Caco-2 (cell line): ENCODE measurements around the gene IL24. TPM values are rescaled to one million over a fixed set of nuclear protein-coding genes. Genes with fewer than 3 reads are reported as not detected.

ENCODE experiments used
- BruUV-seq: library from RNA; stranded (reverse); fragments of 400-500 nt; replicated peaks from 2 replicates; lab custom pipeline; 2021; lab: Mats Ljungman, UMichigan
- CTCF ChIA-PET: fragments of 300-600 bp; sonication (Branson Sonifier 250); formaldehyde crosslinking; loops from one replicate; lab custom pipeline; 2022; ENCODE audit warnings: antibody characterized with exemption; lab: Charles Lee
- POLR2A ChIA-PET: fragments of 300-600 bp; sonication (Branson Sonifier 250); formaldehyde crosslinking; loops from one replicate; lab custom pipeline; 2022; ENCODE audit warnings: antibody characterized with exemption; lab: Charles Lee
- DNase-seq, 2 experiments: peaks; one replicate each; pipeline versions ENCODE4 v3.0.0 to v3.0.0-alpha.2; 2020 to 2022
- H3K27me3 ChIP-seq: replicated peaks from 2 replicates; pipeline ENCODE4 v1.6.0; 2011; ENCODE audit warnings: low read length; ENCODE audit not compliant: control insufficient read depth, insufficient read depth
- H3K36me3 ChIP-seq: 2 replicates; pipeline ENCODE4 v1.5.1; 2011; ENCODE audit warnings: low read length; ENCODE audit not compliant: control insufficient read depth, insufficient read depth
- H3K4me1 ChIP-seq: fragments of 250-450 bp; sonication (Bioruptor Pico); 2 replicates; pipeline ENCODE4 v1.5.1; 2020; ENCODE audit warnings: mild to moderate bottlenecking
- H3K4me3 ChIP-seq: 2 replicates; pipeline ENCODE4 v1.5.1; 2011; ENCODE audit warnings: low read depth, mild to moderate bottlenecking, control low read depth, low read length
- H3K9me3 ChIP-seq: fragments of 250-450 bp; sonication (Bioruptor Pico); 2 replicates; pipeline ENCODE4 v1.5.1; 2020; ENCODE audit warnings: mild to moderate bottlenecking, moderate library complexity
- H3K27ac Mint-ChIP-seq: one replicate; pipeline ENCODE4 v1.8.0; 2022; ENCODE audit warnings: mixed read lengths; ENCODE audit not compliant: unreplicated experiment
- H3K27me3 Mint-ChIP-seq: one replicate; pipeline ENCODE4 v1.8.0; 2022; ENCODE audit warnings: mixed read lengths; ENCODE audit not compliant: insufficient read depth, unreplicated experiment
- H3K36me3 Mint-ChIP-seq: one replicate; pipeline ENCODE4 v1.8.0; 2022; ENCODE audit warnings: mild to moderate bottlenecking, mixed read lengths; ENCODE audit not compliant: insufficient read depth, unreplicated experiment
- H3K4me1 Mint-ChIP-seq: one replicate; pipeline ENCODE4 v1.8.0; 2022; ENCODE audit warnings: low read depth, mixed read lengths; ENCODE audit not compliant: unreplicated experiment
- H3K4me3 Mint-ChIP-seq: one replicate; pipeline ENCODE4 v1.8.0; 2022; ENCODE audit warnings: mild to moderate bottlenecking, moderate library complexity, mixed read lengths; ENCODE audit not compliant: unreplicated experiment
- H3K9me3 Mint-ChIP-seq: one replicate; pipeline ENCODE4 v1.8.0; 2022; ENCODE audit warnings: mixed read lengths; ENCODE audit not compliant: unreplicated experiment
- CTCF ChIP-seq, 2 experiments: fragments of 200-600 bp in 1 of 2; IDR thresholded peaks; 1 replicate in 1 of 2; 2 replicates in 1 of 2; pipeline versions ENCODE4 v1.5.1 to v1.8.0; 2011 to 2022; ENCODE audit warnings: antibody characterized with exemption in 1 of 2, control low read depth in 1 of 2, inconsistent platforms in 1 of 2, low read depth in 1 of 2, low read length in 1 of 2, mild to moderate bottlenecking in 1 of 2, moderate library complexity in 1 of 2; ENCODE audit not compliant: insufficient read depth in 1 of 2, severe bottlenecking in 1 of 2, unreplicated experiment in 1 of 2
- intact Hi-C: fragments of 100-400 bp; cut with micrococcal nuclease; formaldehyde crosslinking; loops from one replicate; pipeline ENCODE4 v1.10.0; 2022; ENCODE audit not compliant: unreplicated experiment
- total RNA-seq: library from RNA; stranded (reverse); gene quantifications from 2 replicates; pipeline ENCODE4 v1.2.3, GENCODE V29; 2022

Gene IL24
- total RNA-seq, 1 experiment from 2014 or later: not detected

DNA sequence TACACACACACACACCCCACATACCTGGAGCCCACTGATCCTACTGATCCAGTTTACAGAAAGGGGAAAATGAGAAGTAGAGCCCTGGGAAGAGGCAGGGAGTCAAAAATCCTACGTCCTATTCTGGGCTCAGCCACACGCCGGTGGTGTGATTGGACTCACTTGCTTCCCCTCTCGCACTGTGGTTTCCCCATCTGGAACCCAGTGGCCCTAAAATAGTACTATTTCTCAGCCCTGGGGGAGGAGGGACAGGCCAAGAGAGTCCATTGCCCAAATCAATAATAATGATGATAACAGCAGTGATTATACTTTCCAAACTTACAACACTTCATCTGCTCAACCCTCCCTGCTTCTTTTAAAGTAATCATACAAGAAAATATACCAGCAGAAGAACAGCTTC is 52.0 kb downstream of the IL24 start:
- POLR2A ChIA-PET: no interaction called here
- no peak for TF ChIP-seq CTCF (IDR thresholded peaks at IDR 0.05; ENCODE audit: insufficient read depth in 1 of 2, low read depth in 1 of 2, low read length in 1 of 2, severe bottlenecking in 1 of 2, unreplicated experiment in 1 of 2)
- H3K9me3 ChIP-seq: peaks cover 7% of the 10 kb centered on the region; the same call in 1 of the 2 replicates
- no peaks in the 10 kb centered on the region for H3K36me3 ChIP-seq
- CTCF ChIA-PET: interaction anchor here (0.9 to 1.1 kb wide), 2 partner anchors 30 to 33 kb away, joined by 3 to 4 read pairs; no protein-coding TSS in a partner anchor
- peaks cover 35% of the 10 kb centered on the region for H3K4me1 ChIP-seq
- BruUV-seq: no TSS peak
- DNase-seq: no peak
- H3K27me3 ChIP-seq: no peaks in the 10 kb centered on the region
- H3K4me3 ChIP-seq: no peak overlapping the region
- Mint-ChIP-seq H3K4me1 (peaks cover 28% of the 10 kb centered on the region), H3K9me3 (peaks cover 6% of the 10 kb centered on the region), H3K36me3 (no peaks in the 10 kb centered on the region), H3K27ac (no peak overlapping the region), H3K27me3 (no peaks in the 10 kb centered on the region), H3K4me3 (no peak overlapping the region)
- intact Hi-C loops: no loop called here

DNA sequence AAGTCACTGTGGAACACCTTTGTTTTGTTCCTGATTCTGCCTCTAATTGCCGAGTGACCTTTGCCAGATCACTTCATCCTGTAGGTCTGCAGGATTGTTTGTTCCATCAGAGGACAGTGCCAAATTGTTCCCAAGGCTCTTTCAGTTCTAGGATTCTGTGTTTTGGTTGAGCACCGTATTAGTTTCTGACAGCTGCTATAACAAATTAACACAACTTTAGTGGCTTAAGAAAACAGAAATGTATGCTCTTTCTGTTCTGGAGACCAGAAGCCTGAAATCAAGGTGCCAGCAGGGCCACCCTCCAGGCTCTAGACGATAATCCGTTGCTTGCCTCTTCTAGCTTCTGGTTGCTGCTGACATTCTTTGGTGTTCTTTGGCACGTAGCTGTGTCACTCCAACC is 52.4 kb downstream of the IL24 start:
- CTCF ChIA-PET: interaction anchor here (0.9 kb wide), 1 partner anchor 33 kb away, joined by 3 read pairs; no protein-coding TSS in a partner anchor
- POLR2A ChIA-PET: no interaction called here
- no TSS peak for BruUV-seq

More for the DNA sequence above, 52.4 kb downstream of the IL24 start:
- no peak overlapping the region for H3K4me3 ChIP-seq
- Mint-ChIP-seq H3K36me3 (no peaks in the 10 kb centered on the region), H3K27ac (no peak overlapping the region), H3K27me3 (no peaks in the 10 kb centered on the region), H3K4me3 (no peak overlapping the region), H3K4me1 (peaks cover 28% of the 10 kb centered on the region), H3K9me3 (peaks cover 6% of the 10 kb centered on the region)
- H3K36me3 ChIP-seq: no peaks in the 10 kb centered on the region
- H3K9me3 ChIP-seq: peaks cover 7% of the 10 kb centered on the region; the same call in 1 of the 2 replicates
- peaks cover 38% of the 10 kb centered on the region for H3K4me1 ChIP-seq
- no peaks in the 10 kb centered on the region for H3K27me3 ChIP-seq
- intact Hi-C loops: no loop called here
- DNase-seq: no peak
- TF ChIP-seq CTCF (IDR thresholded peaks at IDR 0.05; ENCODE audit: insufficient read depth in 1 of 2, low read depth in 1 of 2, low read length in 1 of 2, severe bottlenecking in 1 of 2, unreplicated experiment in 1 of 2): no peak
